Ramos (cell line): ENCODE data around the gene ASIC2.

ENCODE experiments used
- in situ Hi-C: fragments of 300-500 bp; cut with MboI; formaldehyde crosslinking; loops from one replicate; pipeline ENCODE4 v1.14.3; 2022; ENCODE audit warnings: low sequenced_read_pairs; ENCODE audit not compliant: unreplicated experiment

ASIC2 gene

DNA sequence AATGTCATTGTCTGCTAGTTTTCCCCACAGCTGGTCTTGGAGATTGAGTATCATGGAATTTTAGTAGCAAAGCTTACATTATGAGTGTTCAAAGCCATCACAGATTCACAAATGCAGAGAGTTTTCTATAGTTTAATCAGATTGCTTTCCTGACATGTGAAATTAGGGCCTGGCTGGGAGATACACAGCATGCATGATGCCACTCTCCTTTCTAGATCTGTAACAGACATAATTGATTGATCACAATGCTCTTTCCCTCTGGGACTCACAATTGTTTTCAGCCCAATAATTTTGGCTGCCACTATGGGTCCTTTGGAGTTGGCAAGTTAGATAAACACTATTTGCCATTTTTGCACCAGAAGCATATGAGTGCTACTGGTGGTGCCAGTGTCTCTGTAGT lies 168.9 kb downstream of the ASIC2 start:
- in situ Hi-C loops, result no loop called here

DNA sequence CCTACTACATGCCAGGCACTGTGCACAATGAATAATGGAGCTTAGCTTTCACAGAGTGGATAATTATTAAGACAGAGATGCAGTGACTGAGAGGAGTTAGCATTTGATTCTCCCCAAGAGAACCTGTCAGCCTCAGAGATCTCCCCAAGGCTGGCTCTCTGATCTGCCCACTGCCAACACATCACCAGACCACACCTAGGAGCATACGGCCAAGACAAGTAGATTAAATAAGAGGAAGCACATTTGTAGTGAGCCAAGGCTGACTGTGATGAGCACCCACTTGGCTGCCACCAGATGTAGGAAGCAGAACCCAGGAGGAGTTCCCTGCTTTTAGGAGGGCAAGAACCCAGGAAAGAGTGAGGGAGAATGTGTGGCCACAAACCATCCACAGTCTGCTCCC lies 171.3 kb downstream of the ASIC2 start:
- in situ Hi-C loops, result no loop called here

DNA sequence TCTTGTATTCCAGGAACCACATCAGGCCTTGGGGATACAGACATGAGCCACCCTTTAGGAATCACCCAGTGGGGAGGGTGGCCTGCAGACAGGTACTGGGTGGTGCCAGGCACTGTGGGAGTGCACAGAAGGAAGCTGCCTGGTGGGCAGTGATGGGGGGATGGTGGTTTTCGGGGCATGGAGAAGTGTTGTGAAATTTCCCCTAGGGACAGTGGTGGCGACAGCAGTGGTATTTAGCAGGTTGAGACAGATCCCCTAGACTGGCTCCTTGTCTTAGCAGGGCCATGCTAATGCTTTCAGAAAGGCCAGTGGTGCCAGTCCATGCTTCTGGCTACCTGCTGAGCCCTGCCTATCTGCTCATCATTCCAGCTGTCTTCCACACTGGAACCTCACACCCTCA lies 171.8 kb downstream of the ASIC2 start:
- in situ Hi-C loops, result no loop called here

DNA sequence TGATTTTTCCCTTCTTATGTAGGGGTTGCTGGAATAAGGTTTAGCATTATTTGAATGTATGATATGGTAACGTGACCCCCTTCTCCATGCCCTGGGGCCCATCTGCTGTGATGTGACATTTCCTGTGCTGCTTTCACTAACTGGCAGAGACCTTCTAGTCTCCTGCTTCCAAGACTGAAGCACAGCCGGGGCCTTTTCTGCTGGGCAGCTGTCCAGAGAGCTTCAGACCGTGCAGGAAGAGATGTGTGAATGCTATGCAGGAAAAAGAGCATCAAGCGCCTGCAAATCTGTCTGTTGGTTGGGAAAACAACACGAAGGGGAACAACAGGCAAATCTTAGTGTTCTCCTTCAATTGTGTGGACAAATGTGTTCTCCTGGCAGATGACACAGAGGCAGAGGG lies 173.0 kb downstream of the ASIC2 start:
- in situ Hi-C loops, result no loop called here

DNA sequence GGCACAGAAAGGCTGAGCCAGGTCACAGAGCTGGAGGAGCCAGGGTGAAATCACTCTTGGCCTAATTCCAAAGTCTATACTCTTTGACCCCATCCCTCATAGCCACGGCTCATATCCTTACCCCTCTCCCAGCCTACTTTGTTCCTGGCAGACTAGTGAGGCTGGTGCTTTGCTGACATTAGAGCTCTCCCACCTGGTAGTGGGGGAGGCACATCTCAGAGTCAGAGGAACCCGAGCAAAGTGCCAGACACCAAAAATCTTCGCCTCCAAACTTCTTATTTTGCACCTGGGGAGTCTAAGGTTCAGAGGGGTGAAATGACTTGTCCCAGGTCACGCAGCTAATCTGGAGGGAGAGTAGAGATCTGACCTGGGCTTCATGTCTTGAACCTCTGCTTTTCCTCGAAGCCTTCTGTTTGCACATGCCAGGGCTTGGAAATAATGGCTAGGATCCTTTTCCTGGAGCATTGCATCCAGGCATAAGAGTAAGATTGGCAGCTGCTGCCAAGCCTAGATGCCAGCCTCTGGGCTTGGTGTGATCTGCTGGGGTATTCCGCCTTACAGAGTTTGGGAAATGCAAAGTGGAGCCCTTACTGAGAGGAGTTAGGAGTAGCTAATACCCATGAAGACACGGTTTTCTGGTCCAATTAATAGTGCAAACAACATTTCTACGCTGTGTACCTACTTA lies 174.6 kb downstream of the ASIC2 start:
- in situ Hi-C loops, result no loop called here

DNA sequence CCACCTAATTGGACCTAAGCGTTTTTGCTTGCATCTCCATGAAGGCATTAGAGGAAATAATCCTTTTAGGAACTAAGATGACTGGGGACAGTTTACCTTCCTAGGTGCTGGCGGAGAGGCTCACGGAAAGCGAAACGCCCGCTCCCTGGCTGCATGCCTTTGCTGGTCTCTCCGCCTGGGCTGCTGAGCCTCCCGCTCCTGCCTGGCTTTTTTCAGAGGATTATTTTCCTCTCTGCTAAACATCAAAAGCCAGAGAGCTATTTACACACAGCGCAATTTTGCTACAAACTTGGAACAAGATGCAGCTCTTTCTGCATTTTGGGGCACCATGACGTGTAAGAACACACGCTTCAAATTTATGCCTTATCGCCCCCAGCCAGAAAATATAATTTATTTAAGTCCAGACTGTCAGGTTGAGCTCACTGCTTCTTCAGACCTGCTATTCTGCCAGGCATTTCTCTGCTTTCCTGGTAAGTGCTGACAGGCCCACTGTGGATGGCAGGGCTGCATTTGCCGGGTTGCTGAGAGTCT lies 177.0 kb downstream of the ASIC2 start:
- in situ Hi-C loops, result no loop called here

DNA sequence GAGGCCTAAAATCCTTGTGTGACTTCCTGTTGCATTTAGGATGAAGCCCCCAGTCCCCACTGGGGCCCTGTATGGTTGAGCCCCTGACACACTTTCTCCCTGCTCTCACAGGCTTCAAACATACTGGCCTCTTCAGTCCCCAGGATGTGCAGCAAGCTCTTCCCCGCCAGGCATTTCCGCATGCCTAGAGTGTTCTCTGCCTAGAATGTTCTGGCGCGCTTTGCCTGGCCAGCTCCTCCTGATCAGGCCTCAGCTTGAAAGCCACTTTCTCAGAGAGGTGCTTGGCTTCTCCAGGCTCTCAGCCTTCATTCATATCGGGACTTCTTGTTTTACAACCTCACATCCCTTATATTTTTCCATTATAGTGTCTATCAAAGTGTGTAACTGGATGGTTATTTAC lies 177.7 kb downstream of the ASIC2 start:
- in situ Hi-C loops, result no loop called here

DNA sequence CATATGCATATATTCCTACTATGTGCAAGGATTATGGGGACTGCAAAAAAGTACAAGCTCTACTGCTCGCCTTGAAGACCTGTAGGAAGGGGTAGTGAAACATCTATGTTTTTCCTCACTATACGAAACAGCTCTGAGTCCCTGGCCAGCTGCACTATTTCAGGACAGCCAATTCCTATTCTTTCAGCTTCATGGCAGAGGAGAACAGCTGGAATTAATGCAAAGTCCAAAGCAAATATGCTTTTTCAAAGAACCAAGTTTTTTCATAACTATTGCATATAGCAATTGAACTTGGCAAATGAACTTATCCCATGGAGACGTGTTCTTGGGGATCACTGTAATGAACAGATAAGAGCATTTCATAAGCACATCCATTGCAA lies 179.1 kb downstream of the ASIC2 start:
- in situ Hi-C loops, result no loop called here

DNA sequence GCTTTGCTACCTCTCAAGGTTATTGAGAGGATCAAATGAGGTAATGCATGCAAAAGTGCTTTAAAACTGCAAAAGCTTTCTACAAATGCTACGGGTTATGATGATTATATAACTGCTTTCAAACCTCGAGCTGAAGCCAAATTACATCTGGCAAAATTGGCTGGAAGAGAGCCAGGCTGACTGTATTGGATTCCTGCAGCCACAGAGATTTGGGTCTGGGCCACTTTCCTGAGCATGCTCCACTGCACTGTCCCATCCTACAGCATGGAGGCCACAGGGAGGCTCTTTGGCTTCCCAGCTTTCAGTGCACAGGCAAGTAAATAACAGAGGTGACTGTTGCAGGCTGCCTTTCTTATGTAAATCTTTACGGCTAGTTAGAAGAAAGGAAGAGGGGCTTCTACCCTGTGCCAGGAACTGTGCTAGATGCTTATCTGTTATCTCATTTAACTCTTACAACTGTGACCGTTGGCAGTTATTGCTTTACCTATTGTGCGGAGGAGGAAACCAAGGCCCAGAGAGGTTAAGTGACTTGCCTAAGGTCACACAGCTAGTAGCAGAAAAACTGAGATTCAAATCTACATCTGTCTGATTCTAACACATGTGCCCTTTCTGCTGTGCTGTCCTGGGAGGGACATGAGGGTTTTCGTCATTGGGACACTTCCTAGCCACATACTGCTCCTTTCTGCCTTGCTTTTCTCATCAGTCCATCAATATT lies 179.7 kb downstream of the ASIC2 start:
- in situ Hi-C loops, result no loop called here

DNA sequence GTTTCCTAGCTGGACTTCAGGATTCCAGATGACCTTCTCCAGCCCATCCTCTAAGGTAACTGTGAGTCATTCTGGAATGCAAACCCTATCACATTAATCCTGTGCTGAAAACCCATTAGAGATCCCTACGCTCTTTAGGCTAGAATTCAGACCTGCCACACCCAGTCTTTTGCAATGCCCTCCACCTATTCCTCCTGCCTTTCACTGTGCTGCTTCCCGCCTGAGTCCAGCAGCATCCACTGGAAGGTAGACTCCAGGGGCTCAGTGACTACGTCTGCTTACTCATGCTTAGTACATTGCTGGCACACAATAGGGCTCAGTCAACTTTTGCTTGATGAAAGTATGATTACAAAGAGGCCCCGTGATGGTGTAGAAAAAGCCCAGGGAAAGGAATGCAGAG lies 180.3 kb downstream of the ASIC2 start:
- in situ Hi-C loops, result no loop called here

DNA sequence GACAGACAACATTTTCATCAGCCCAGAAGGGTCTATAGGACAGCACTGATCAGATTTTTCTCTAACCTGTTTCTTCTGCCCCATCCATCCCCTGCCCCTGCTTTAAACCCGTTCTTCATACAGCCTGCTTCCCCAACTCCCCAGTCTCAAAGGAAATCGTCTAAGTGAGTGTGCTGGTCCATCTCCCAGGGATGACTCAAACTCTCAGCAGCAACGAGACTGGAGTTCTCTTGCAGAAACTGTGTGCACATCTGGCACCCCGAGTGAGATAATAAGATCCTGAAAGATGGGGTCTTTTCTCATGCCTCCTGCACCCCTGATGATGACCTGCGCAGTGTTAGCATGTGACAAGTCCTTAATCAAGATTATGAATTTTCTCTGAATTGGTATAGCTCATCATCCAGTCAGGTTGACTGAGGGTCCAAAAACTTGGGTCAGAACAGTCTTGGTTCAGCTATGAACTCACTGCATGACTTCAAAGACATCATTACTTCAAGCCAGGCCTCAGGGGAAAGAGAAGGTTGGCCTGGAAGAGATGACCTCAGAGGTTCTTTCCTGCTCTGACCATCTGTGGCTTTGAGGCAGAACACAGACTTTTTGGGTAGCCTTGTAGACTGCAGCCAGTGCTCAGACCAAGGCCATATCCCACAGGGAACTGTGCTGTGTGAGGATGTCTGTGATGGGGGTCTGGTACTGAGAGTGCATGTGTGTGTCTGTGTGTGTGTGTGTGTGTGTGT lies 183.6 kb downstream of the ASIC2 start:
- in situ Hi-C loops, result no loop called here

DNA sequence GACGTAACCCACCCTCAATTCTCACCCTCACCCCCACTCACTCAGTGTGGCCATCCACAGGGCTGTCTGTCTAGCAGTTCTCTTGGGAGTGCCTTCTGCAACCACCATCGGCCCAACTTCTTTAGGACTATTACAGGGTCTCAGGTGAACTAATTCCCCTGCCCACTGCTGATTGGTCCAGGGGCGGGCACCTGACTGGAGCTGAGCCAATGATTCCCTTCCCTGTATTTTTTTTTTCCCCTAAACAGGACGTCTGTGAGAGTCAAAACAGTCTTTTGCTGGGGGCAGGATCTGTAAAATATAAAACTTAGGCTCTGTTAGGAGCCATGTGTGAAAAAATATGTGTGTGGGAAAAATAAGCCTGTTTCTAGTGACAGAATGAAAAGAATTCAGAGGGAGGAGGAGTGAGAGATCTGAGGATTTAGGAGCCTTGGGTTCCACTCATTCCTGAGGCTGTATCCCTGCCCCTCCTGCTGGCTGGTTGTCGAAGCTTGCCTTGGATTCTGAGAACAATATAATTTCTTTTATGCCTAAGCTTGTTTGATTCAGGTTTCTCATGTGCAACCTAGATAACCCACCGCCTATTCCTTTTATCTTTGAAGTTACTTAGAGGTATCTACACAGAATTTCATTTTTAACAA lies 186.4 kb downstream of the ASIC2 start:
- in situ Hi-C loops, result no loop called here

DNA sequence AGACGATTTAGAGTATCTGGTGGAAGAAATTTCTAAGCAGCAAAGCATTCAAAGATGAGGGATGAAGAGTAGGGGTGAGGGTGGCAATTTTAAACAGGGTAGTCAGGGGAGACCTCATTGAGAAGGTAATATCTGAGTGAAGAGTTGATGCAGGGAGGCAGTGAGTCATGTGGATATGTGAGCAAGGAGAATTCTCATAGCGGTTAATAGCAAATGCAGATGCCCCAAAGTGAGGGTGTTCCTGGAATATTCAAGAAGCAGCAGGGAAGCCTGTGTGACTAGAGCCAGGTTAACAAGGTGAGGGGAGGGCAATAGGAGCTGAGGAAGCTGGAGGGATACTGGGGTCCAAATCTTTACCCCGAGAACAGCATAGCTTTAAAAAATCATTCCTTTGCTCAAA lies 187.2 kb downstream of the ASIC2 start:
- in situ Hi-C loops, result no loop called here

DNA sequence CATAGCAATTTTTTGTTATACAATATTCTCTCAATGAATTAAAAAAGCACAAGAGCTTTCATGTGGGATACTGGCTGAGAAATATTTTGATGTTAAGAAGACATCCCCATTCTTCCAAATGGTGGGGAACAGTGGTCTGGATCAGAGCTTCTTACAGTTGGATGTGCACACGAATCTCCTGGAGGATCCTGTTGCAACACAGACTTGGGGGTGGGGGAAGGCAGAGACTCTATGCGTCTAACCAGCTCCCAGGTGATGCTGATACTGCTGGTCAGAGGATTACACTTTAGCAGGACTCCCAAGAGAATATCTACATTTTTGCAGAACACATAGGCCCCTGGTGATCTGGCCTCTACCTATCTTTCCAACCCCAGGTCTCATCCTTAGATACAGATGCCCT lies 193.2 kb downstream of the ASIC2 start:
- in situ Hi-C loops, result no loop called here

DNA sequence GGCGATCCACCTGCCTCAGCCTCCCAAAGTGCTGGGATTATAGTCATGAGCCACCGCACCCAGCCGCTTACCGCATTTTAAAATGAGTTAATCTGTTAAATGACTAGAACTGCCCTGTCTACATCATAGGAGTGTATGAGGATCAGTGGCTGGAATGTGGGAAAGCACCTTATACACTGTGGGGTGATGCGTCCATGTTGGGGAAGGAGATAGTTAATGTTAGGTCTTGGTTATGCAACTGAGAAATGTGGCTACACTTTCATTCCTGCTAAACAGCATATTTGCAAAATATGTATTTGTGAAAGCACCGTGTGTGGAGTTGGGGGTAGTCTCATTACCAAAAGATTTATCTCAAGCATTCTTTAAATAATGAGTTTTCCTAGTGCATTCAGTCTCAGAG lies 193.8 kb downstream of the ASIC2 start:
- in situ Hi-C loops, result no loop called here

DNA sequence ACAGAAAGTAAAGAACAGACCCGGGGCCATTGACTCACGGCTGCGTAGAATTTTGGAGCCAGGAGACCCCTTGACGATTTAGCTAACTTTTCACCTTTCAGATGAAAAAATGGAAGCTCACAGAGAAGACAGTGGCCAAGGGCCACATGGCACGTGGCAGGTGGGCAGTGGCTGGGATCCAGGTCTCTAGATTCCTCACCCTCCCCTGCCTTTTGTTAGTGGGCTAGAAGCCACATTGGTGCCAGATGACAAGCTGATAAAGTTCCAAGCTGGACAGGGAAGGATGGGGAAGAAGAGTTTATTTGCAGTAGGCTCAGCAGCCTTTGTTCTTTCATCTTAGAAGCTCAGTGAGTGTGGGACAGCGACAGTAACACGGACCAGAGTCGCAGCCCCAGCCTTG lies 195.7 kb downstream of the ASIC2 start:
- in situ Hi-C loops, result no loop called here

DNA sequence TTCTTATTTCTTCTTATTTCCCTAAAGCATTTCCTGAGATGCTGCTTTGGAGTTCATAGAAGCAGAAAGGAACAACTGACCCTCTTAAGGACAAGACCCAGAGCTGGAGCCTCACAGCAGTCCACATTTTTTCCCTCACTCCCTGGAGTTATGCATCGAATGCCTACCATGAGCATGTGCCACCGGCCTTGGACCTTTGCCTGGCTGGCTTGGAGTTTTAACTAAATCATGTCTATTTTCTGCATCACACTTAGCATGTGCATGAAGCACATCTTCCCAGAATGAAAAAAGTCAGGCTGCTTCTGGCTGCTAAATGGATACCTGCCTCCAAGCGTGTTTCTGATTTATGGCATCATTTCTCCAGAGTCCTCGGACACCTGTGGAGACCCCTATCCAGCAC lies 196.9 kb downstream of the ASIC2 start:
- in situ Hi-C loops, result no loop called here

DNA sequence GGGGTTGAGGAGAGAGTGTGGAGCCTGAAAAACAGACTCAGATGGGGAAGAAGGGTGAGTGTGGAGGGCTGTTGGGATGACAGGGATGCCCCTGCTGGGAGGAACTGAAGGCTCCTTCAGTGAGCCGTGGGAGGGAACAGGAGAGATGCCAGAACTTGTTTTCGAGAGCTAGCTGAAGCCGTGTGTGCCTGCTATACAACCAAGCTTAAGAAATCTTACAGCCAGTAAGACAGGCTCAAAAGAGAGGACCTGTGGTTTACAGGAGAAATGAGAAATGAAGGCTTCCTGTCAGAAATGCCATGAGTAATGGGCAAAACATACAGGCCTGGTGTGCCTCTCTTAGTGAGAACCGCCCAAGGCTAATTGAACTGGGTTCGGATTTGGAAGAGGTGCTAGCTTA lies 201.8 kb downstream of the ASIC2 start:
- in situ Hi-C loops, result no loop called here

DNA sequence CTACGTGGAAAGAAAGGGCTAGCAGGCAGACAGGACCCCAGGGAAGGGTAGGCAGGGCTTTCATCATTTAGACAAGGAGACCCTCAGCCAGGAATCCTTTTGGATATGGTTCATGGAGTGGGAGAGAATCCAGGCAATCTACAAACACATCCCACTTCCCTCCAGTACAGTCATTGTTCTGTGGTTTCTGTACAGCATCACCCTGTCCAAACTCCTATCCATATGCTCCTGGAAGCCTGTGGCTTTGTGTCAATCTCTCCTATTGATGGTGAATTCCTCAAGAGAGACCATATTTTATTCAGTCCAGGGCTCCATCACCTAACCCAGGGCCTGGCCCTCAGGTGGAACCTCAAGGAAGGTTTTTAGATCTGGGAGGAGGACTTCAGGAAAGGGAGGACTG lies 202.3 kb downstream of the ASIC2 start:
- in situ Hi-C loops, result no loop called here

DNA sequence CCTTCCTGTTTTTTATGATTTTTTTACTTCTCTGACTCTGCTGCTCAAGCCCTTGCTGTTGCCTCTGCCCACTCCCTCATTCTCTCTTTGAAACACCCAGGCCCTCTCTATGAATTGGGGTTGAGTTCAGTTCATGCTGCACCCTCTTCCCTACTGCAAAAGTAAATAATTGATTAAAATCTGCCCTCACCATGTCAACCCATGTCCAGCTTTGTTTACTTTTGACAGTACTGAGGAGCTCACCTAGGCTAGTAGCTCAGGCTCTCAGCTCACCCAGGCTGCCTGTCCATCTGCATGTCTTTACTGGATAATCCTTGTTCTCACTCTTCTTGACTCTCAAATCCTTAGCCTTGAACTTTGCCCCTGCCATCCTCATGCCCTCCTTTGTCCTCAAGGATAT lies 206.2 kb downstream of the ASIC2 start:
- in situ Hi-C loops, result no loop called here

DNA sequence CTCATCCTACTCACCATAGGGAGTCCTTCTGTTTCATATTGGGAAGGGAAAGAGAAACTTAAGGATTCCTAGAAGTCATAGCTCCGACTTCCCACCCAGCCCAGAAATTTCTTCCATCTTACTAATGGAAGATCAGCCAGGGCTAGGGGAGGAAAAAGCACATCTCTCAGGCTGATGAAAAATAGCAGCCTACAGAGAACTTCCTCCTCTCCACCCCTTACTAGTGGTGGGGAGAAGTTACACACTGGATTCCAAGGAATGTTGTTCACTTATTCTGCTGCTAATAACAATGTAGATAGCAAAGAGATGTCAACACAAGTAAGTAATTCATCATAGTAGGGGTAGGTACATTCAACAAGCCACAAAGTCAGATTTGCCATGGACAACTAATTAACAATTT lies 207.1 kb downstream of the ASIC2 start:
- in situ Hi-C loops, result no loop called here
